Measurements from ENCODE around the gene FRMPD1. TPM values are rescaled to one million over a fixed set of nuclear protein-coding genes. Genes with fewer than 3 reads are reported as not detected.
"Not testable (repeated sequence)": the region's sequence is repeated elsewhere in the genome, so short reads cannot be mapped to it uniquely, and the experiment has no call there.

Gene FRMPD1
- 2.1 TPM for total RNA-seq

- DNase-seq: no peak
Observed at GRCh38 chr9:37650873-37651768, at the start of gene FRMPD1. TSS of gene FRMPD1 (plus strand) at chr9:37650954. CDS start at chr9:37692642, 41,688 bp downstream.

- DNase-seq: not testable (repeated sequence)
Observed at GRCh38 chr9:37602061-37602460, 48.7 kb upstream of the FRMPD1 start.

- DNase-seq: no peak
Observed at GRCh38 chr9:37602817-37603216, 47.9 kb upstream of the FRMPD1 start.

- DNase-seq: no peak
Observed at GRCh38 chr9:37604296-37604695, 46.5 kb upstream of the FRMPD1 start.

- DNase-seq: no peak
Observed at GRCh38 chr9:37608250-37608649, 42.5 kb upstream of the FRMPD1 start.

GRCh38 chr9:37609735-37610397 is 40.9 kb upstream of the FRMPD1 start:
- no peak for DNase-seq

- no peak for DNase-seq
Observed at GRCh38 chr9:37611014-37611413, 39.7 kb upstream of the FRMPD1 start.

- no peak for DNase-seq
Observed at GRCh38 chr9:37611961-37612360, 38.8 kb upstream of the FRMPD1 start.

- DNase-seq: no peak
Observed at GRCh38 chr9:37617161-37617560, 33.6 kb upstream of the FRMPD1 start.

- no peak for DNase-seq
Observed at GRCh38 chr9:37617832-37618231, 32.9 kb upstream of the FRMPD1 start.

- DNase-seq: no peak
Observed at GRCh38 chr9:37618817-37619216, 31.9 kb upstream of the FRMPD1 start.

GRCh38 chr9:37619806-37620205 is 30.9 kb upstream of the FRMPD1 start:
- no peak for DNase-seq

- DNase-seq: no peak
Observed at GRCh38 chr9:37620396-37620795, 30.4 kb upstream of the FRMPD1 start.

- peak; percentile 2 for DNase-seq
Observed at GRCh38 chr9:37621273-37622121, 29.3 kb upstream of the FRMPD1 start.

- DNase-seq: peak; percentile 12
Observed at GRCh38 chr9:37622462-37622861, 28.3 kb upstream of the FRMPD1 start.

- DNase-seq: no peak
Observed at GRCh38 chr9:37623267-37623666, 27.5 kb upstream of the FRMPD1 start.

- no peak for DNase-seq
Observed at GRCh38 chr9:37624073-37624472, 26.7 kb upstream of the FRMPD1 start.

GRCh38 chr9:37625036-37625757 is 25.6 kb upstream of the FRMPD1 start:
- DNase-seq: no peak

- no peak for DNase-seq
Observed at GRCh38 chr9:37625758-37626147, 25.0 kb upstream of the FRMPD1 start.

GRCh38 chr9:37626708-37627292 is 24.0 kb upstream of the FRMPD1 start:
- DNase-seq: peak; percentile 6

GRCh38 chr9:37632479-37632878 is 18.3 kb upstream of the FRMPD1 start:
- DNase-seq: no peak

- no peak for DNase-seq
Observed at GRCh38 chr9:37635808-37636207, 14.9 kb upstream of the FRMPD1 start.

Data from skin of body (tissue), 2 donors.